ENCODE data around the gene AIMP1. TPM values are rescaled to one million over a fixed set of nuclear protein-coding genes. Genes with fewer than 3 reads are reported as not detected.

AIMP1 gene
- total RNA-seq, 2 donors from 2014 or later, result 46.0 to 58.9 TPM

- Mint-ChIP-seq H3K4me3 (no peak overlapping the region), H3K4me1 (peaks cover 36% of the 10 kb centered on the region), H3K27me3 (ENCODE audit: insufficient read depth) (no peaks in the 10 kb centered on the region), H3K36me3 (ENCODE audit: low read depth) (peaks cover 23% of the 10 kb centered on the region), H3K27ac (peak overlapping the region; percentile 11), H3K9me3 (no peaks in the 10 kb centered on the region)
- Histone ChIP-seq H3K4me1 (ENCODE audit: control insufficient read depth, insufficient read depth, low read length) (peaks cover 12% of the 10 kb centered on the region), H3K9ac (ENCODE audit: extremely low read depth, low read length, poor library complexity, severe bottlenecking) (no peak overlapping the region), H3K4me3 (ENCODE audit: low read length) (no peak overlapping the region), H3K27me3 (ENCODE audit: control insufficient read depth, insufficient read depth, low read length, poor library complexity, severe bottlenecking) (no peaks in the 10 kb centered on the region), H3K9me3 (ENCODE audit: control insufficient read depth, low read length) (peaks cover 2% of the 10 kb centered on the region), H3K36me3 (ENCODE audit: control insufficient read depth, insufficient read depth, low read length) (peaks cover 20% of the 10 kb centered on the region), H3K27ac (ENCODE audit: low read depth, low read length) (no peak overlapping the region)
- no peak for TF ChIP-seq CTCF (conservative IDR thresholded peaks at IDR 0.05)
- DNase-seq, result no peak
- WGBS, 2 experiments (ENCODE audit: insufficient coverage in 1 of 2, insufficient read length in 1 of 2), result 85 to 90% methylated on average over 2 to 4 of the region's 4 CpGs
These were observed 10.8 kb upstream of the AIMP1 start for GRCh38 chr4:106305435-106306055.

- Mint-ChIP-seq H3K4me3 (no peak overlapping the region), H3K4me1 (peaks cover 37% of the 10 kb centered on the region), H3K27ac (no peak overlapping the region), H3K36me3 (ENCODE audit: low read depth) (peaks cover 22% of the 10 kb centered on the region), H3K27me3 (ENCODE audit: insufficient read depth) (no peaks in the 10 kb centered on the region), H3K9me3 (no peaks in the 10 kb centered on the region)
- Histone ChIP-seq H3K36me3 (ENCODE audit: control insufficient read depth, insufficient read depth, low read length) (peaks cover 18% of the 10 kb centered on the region), H3K27ac (ENCODE audit: low read depth, low read length) (no peak overlapping the region), H3K27me3 (ENCODE audit: control insufficient read depth, insufficient read depth, low read length, poor library complexity, severe bottlenecking) (no peaks in the 10 kb centered on the region), H3K4me3 (ENCODE audit: low read length) (no peak overlapping the region), H3K9me3 (ENCODE audit: control insufficient read depth, low read length) (no peaks in the 10 kb centered on the region), H3K4me1 (ENCODE audit: control insufficient read depth, insufficient read depth, low read length) (peaks cover 12% of the 10 kb centered on the region), H3K9ac (ENCODE audit: extremely low read depth, low read length, poor library complexity, severe bottlenecking) (no peak overlapping the region)
- DNase-seq, result no peak
- TF ChIP-seq CTCF (conservative IDR thresholded peaks at IDR 0.05), result no peak
These were observed 9.8 kb upstream of the AIMP1 start for GRCh38 chr4:106306561-106306960.

GRCh38 chr4:106312377-106312776, 4.0 kb upstream of the AIMP1 start:
- no peak overlapping the region for H3K27ac ChIP-seq (ENCODE audit: low read depth, low read length)
- Mint-ChIP-seq H3K4me3 (no peak overlapping the region), H3K27ac (no peak overlapping the region), H3K36me3 (ENCODE audit: low read depth) (peaks cover 6% of the 10 kb centered on the region), H3K9me3 (no peaks in the 10 kb centered on the region), H3K4me1 (peaks cover 16% of the 10 kb centered on the region), H3K27me3 (ENCODE audit: insufficient read depth) (no peaks in the 10 kb centered on the region)
- WGBS, 2 experiments (ENCODE audit: insufficient coverage in 1 of 2, insufficient read length in 1 of 2), result no CpG with 5 or more reads among the region's 1 CpG
- no peak overlapping the region for H3K9ac ChIP-seq (ENCODE audit: extremely low read depth, low read length, poor library complexity, severe bottlenecking)
- H3K4me3 ChIP-seq (ENCODE audit: low read length), result no peak overlapping the region
- H3K4me1 ChIP-seq (ENCODE audit: control insufficient read depth, insufficient read depth, low read length), result no peaks in the 10 kb centered on the region
- DNase-seq, result no peak
- TF ChIP-seq CTCF (conservative IDR thresholded peaks at IDR 0.05), result no peak
- peaks cover 6% of the 10 kb centered on the region for H3K36me3 ChIP-seq (ENCODE audit: control insufficient read depth, insufficient read depth, low read length)
- H3K9me3 ChIP-seq (ENCODE audit: control insufficient read depth, low read length), result no peaks in the 10 kb centered on the region
- no peaks in the 10 kb centered on the region for H3K27me3 ChIP-seq (ENCODE audit: control insufficient read depth, insufficient read depth, low read length, poor library complexity, severe bottlenecking)

All from endodermal cell (in vitro differentiated cells).